WTC11 (cell line): ENCODE results near the gene PDCD1LG2.

Source experiments
- CTCF ChIP-seq: fragments of 200-600 bp; IDR thresholded peaks from 2 replicates; pipeline ENCODE4 v1.8.0; 2022; ENCODE audit warnings: antibody characterized with exemption
- TCF7 ChIP-seq: sonication (generic); formaldehyde crosslinking; IDR thresholded peaks from 2 replicates; pipeline ENCODE4 v1.8.0; 2022; ENCODE audit warnings: mild to moderate bottlenecking, low read depth, missing genetic modification reagents, moderate library complexity

- no peak for TF ChIP-seq TCF7
- TF ChIP-seq CTCF = no peak
These were observed 70.3 kb downstream of the PDCD1LG2 start for GRCh38 chr9:5580650-5581049.
